ENCODE results near the gene TRAF6. TPM values are rescaled to one million over a fixed set of nuclear protein-coding genes. Genes with fewer than 3 reads are reported as not detected.
A peak's percentile ranks its signal among the peaks of the same experiment; 100 is the strongest.
"Not testable (repeated sequence)": the region's sequence is repeated elsewhere in the genome, so short reads cannot be mapped to it uniquely, and the experiment has no call there.

TRAF6 gene, protein sequence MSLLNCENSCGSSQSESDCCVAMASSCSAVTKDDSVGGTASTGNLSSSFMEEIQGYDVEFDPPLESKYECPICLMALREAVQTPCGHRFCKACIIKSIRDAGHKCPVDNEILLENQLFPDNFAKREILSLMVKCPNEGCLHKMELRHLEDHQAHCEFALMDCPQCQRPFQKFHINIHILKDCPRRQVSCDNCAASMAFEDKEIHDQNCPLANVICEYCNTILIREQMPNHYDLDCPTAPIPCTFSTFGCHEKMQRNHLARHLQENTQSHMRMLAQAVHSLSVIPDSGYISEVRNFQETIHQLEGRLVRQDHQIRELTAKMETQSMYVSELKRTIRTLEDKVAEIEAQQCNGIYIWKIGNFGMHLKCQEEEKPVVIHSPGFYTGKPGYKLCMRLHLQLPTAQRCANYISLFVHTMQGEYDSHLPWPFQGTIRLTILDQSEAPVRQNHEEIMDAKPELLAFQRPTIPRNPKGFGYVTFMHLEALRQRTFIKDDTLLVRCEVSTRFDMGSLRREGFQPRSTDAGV
- 10 to 100 TPM; 10.9 to 12.7 TPM for total RNA-seq
- polyA plus RNA-seq (ENCODE audit: insufficient read length in 2 of 2): 10 to 100 TPM in 1 of 2 donors, 1 to 10 TPM in 1; 9.4 to 14.3 TPM
- long read RNA-seq, donor 1, full-length matches to known transcripts: 5 of 5 reads
- long read RNA-seq, donor 1, partial matches to known transcripts: 0 of 5 reads
- long read RNA-seq, donor 1, other reads (novel, unspliced or antisense): 0 of 5 reads
- long read RNA-seq, donor 2, full-length matches to known transcripts: 2 of 2 reads
- long read RNA-seq, donor 2, partial matches to known transcripts: 0 of 2 reads
- long read RNA-seq, donor 2, other reads (novel, unspliced or antisense): 0 of 2 reads
- long read RNA-seq, donor 3, full-length matches to known transcripts: 4 of 4 reads
- long read RNA-seq, donor 3, partial matches to known transcripts: 0 of 4 reads
- long read RNA-seq, donor 3, other reads (novel, unspliced or antisense): 0 of 4 reads
- long read RNA-seq, donor 4: 0 reads

DNA sequence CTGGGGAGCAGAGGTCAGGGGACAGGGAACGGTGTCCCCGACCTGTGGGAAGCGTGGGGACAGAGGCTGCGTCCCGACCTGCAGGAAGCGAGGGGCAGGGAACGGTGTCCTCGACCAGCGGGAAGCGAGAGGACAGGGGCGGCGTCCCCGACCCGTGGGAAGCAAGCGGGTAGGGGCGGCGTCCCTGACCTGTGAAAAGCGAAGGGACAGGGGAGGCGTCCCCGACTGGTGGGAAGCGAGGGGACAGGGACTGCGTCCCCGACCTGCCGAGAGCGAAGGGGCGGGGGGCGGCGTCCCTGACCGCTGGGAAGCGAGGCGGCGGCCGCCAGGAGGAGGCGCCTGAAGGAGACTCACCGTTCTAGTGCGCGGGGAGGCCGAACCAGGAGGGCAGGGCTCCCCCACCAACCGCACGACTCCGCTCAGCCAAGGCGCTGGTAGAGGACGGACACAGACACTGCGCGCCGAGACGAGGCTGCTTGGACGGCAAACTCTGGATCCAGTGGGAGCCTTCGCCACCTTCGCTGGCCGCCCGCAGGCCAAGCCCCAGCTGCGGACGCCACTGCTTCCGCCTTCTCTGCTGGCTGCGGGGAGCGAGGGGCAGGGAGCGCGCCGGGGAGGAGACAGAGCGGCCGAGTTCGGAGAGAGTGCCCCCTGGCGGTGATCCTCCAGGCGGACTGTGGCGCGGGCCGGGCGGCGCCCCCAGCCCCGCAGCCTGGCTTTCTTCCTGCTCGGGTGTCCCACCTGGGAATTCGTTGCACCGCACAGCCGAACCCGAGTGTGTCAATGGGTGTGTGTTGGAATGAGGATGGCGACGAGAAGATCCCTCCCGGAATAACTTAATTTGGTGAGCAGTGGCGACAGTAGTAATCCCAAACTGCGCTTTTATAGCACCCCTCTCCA lies at the start of gene TRAF6:
TRAF6 (minus strand) TSS at position 579 of the 900 bp plus-strand sequence. CDS start 8,757 bp downstream, outside the sequence.
- H3K36me3 ChIP-seq (ENCODE audit: control insufficient read depth, insufficient read depth, low read length): no peaks in the 10 kb centered on the region
- DNase-seq (ENCODE audit: low read depth in 4 of 6, low spot score in 6 of 6): peak; percentile 77 to 96 (median 83)
- WGBS (ENCODE audit: insufficient coverage): 0% methylated on average over 77 of the region's 81 CpGs
- H3K27me3 ChIP-seq (ENCODE audit: control insufficient read depth, insufficient read depth, low read length): no peaks in the 10 kb centered on the region
- H3K4me1 ChIP-seq (ENCODE audit: control insufficient read depth, insufficient read depth, low read length): peaks cover 2% of the 10 kb centered on the region
- H3K9me3 ChIP-seq (ENCODE audit: control insufficient read depth, insufficient read depth, low read length): no peaks in the 10 kb centered on the region
- peak within 1 kb of the TSS; percentile 88 for H3K4me3 ChIP-seq (ENCODE audit: low read depth, low read length)
- H3K27ac ChIP-seq (ENCODE audit: low read depth, low read length): peak within 1 kb of the TSS; percentile 88

DNA sequence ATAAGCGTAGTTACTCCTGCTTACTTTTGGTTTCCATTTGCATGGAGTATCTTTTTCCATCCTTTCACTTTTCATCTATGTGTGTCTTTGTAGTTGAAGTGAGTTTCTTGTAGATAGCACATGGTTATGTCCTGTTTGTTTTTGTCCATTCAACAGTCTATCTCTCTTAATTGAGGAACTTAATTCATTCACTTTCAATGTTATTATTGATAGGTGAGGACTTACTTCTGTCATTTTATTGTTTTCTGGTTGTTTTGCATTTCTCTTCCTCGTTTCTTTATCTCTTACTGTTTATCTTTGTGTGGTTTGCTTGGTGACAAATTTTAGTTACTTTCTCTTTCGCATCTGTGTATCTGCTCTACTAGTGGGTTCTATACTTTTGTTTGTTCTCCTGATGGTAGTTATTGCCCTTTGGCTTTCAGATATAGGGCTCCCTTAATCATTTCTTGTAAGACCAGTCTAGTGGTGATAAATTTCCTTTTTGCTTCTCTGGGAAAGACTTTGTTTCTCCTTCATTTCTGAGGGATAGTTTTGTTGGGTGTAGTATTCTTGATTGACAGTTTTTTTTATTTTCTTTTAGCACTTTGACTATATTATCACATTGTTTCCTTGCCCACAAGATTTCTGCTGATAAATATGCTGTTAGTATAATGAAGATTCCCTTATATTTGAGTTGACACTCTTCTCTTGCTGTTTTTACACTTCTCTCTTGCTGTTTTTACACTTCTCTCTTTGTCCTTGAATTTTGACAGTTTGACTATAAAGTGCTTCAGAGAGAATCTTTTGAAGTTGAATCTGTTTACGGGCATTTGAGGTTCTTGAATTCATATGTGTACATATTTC lies 48.7 kb upstream of the TRAF6 start:
- Histone ChIP-seq H3K4me3 (ENCODE audit: low read depth, low read length) (no peak overlapping the region), H3K9me3 (ENCODE audit: control insufficient read depth, insufficient read depth, low read length) (peaks cover 5% of the 10 kb centered on the region), H3K36me3 (ENCODE audit: control insufficient read depth, insufficient read depth, low read length) (no peaks in the 10 kb centered on the region), H3K27ac (ENCODE audit: low read depth, low read length) (no peak overlapping the region), H3K27me3 (ENCODE audit: control insufficient read depth, insufficient read depth, low read length) (no peaks in the 10 kb centered on the region), H3K4me1 (ENCODE audit: control insufficient read depth, insufficient read depth, low read length) (no peaks in the 10 kb centered on the region)
- no CpG with 5 or more reads among the region's 4 CpGs for WGBS (ENCODE audit: insufficient coverage)
- DNase-seq (ENCODE audit: low read depth in 4 of 6, low spot score in 6 of 6): no peak

DNA sequence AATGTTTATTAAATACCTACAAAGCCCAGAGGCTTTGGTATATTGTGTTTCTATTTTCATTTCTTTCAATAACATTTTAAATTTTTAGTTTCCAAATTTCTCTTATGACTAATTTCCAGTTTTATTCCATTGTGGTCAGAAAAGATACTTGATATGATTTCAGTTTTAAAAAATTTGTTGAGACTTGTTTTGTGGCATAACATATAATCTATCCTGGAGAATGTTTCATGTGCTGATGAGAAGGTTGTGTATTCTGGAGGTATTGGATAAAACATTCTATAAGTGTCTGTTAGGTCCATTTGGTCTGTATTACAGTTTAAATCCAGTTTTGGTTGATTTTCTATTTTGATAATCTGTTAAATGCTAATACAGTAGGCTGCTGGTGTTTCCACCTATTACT lies 47.9 kb upstream of the TRAF6 start:
- H3K36me3 ChIP-seq (ENCODE audit: control insufficient read depth, insufficient read depth, low read length): no peaks in the 10 kb centered on the region
- H3K4me1 ChIP-seq (ENCODE audit: control insufficient read depth, insufficient read depth, low read length): no peaks in the 10 kb centered on the region

DNA sequence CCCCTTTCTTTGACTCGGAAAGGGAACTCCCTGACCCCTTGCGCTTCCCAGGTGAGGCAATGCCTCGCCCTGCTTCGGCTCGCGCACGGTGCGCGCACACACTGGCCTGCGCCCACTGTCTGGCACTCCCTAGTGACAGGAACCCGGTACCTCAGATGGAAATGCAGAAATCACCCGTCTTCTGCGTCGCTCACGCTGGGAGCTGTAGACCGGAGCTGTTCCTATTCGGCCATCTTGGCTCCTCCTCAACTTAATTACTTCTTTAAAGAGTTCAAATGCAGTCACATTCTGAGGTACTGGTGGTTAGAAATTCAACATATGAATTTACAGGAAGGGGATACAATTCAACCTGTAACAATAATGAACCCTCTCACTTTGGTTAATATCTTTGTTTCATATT lies 47.3 kb upstream of the TRAF6 start:
- H3K4me3 ChIP-seq (ENCODE audit: low read depth, low read length); H3K27ac ChIP-seq (ENCODE audit: low read depth, low read length); H3K36me3 ChIP-seq (ENCODE audit: control insufficient read depth, insufficient read depth, low read length); H3K4me1 ChIP-seq (ENCODE audit: control insufficient read depth, insufficient read depth, low read length); H3K9me3 ChIP-seq (ENCODE audit: control insufficient read depth, insufficient read depth, low read length); H3K27me3 ChIP-seq (ENCODE audit: control insufficient read depth, insufficient read depth, low read length); DNase-seq (ENCODE audit: low read depth in 4 of 6, low spot score in 6 of 6): not testable (repeated sequence)
- 97% methylated on average over 9 of the region's 17 CpGs for WGBS (ENCODE audit: insufficient coverage)

More for the DNA sequence above, 47.9 kb upstream of the TRAF6 start:
- H3K9me3 ChIP-seq (ENCODE audit: control insufficient read depth, insufficient read depth, low read length): peaks cover 5% of the 10 kb centered on the region
- H3K27me3 ChIP-seq (ENCODE audit: control insufficient read depth, insufficient read depth, low read length): no peaks in the 10 kb centered on the region
- no peak for DNase-seq (ENCODE audit: low read depth in 4 of 6, low spot score in 6 of 6)
- no peak overlapping the region for H3K4me3 ChIP-seq (ENCODE audit: low read depth, low read length)
- H3K27ac ChIP-seq (ENCODE audit: low read depth, low read length): no peak overlapping the region

DNA sequence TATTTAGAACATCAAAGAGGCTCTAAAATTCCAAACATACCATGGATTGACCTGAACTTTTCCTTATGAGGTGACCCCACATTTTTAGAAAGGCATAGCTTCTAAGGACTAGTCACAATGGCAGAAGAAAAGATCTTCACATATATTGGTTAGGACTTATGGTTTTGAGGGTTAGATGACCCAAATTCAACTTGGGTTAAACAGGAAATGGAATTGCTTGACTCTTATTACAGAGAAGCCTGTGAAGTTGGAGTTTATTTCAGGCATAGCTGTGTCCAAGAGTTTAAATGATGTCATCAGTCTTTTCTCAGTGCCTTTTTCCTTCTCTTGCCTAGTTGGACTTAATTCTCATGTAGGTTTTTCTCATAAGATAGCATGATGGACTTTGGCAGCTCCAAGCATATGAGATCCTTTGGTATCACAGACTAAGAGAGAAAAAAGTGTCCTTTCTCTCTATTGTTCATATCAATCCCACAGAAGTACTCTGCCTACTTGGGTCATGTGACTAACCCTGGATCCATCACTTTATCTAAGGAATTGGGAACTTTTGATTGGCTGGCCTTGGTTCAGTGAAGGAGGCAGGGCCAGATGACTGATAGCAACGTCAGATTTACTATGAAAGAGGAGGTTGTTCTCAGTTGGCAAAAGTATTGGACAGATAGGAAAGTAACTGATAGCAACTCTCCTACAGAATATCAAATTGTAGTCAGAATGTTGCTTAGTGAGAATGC lies 40.5 kb upstream of the TRAF6 start:
- no peak overlapping the region for H3K27ac ChIP-seq (ENCODE audit: low read depth, low read length)
- H3K27me3 ChIP-seq (ENCODE audit: control insufficient read depth, insufficient read depth, low read length): no peaks in the 10 kb centered on the region
- no peaks in the 10 kb centered on the region for H3K4me1 ChIP-seq (ENCODE audit: control insufficient read depth, insufficient read depth, low read length)
- H3K4me3 ChIP-seq (ENCODE audit: low read depth, low read length): no peak overlapping the region
- no peak for DNase-seq (ENCODE audit: low read depth in 4 of 6, low spot score in 6 of 6)
- no peaks in the 10 kb centered on the region for H3K9me3 ChIP-seq (ENCODE audit: control insufficient read depth, insufficient read depth, low read length)
- H3K36me3 ChIP-seq (ENCODE audit: control insufficient read depth, insufficient read depth, low read length): no peaks in the 10 kb centered on the region
- WGBS (ENCODE audit: insufficient coverage): no CpG with 5 or more reads among the region's 1 CpG

DNA sequence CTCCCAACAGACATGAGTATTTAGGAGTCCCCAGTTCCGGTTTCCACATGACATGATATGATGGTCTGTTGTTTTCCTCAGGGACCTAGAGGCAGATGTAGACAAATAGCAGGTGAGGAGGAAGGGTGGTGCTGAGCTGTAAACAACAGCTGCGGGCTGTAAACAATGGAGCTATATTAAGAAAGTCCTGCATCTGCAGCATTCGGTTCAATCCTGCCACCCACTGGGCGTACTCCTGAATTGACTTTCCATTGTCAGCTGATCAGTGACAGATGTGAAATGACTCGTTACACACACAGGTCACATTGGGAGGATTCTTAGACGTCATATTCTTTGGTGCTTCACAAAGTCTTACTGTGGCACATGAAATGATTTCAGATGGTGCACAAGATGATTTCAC lies 30.9 kb upstream of the TRAF6 start:
- Histone ChIP-seq H3K4me3 (ENCODE audit: low read depth, low read length) (no peak overlapping the region), H3K27me3 (ENCODE audit: control insufficient read depth, insufficient read depth, low read length) (no peaks in the 10 kb centered on the region), H3K9me3 (ENCODE audit: control insufficient read depth, insufficient read depth, low read length) (no peaks in the 10 kb centered on the region), H3K36me3 (ENCODE audit: control insufficient read depth, insufficient read depth, low read length) (no peaks in the 10 kb centered on the region), H3K4me1 (ENCODE audit: control insufficient read depth, insufficient read depth, low read length) (no peaks in the 10 kb centered on the region), H3K27ac (ENCODE audit: low read depth, low read length) (no peak overlapping the region)
- WGBS (ENCODE audit: insufficient coverage): 30% methylated on average over 5 of the region's 6 CpGs
- DNase-seq (ENCODE audit: low read depth in 4 of 6, low spot score in 6 of 6): peak in 2 of 6 donors; percentile 7 to 23

DNA sequence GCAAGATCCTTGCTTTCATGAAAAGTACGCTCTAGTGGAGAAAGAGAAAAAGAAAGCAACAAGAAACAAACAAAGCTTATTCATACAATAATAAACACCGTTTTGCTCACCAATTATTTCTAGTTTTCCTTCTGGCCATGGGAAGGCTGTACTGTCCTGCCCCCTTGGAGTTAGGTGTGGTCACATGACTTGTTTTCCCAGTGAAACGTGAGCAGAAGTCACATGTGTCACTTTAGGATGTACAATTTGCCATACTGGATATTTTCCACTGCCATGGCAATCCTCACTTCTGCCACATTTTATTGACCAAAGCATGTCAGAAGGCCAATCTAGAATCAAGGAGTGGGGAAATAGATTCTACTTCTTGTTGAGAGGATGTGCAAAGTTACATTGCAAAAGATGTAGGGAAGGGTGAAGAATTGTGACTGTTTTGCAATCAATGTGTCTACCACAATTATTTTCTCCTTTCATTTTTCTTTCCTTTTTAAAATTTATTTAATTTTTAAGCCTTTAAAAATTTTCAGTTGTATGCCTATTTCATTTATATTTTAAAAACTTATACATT lies 24.3 kb upstream of the TRAF6 start:
- no peaks in the 10 kb centered on the region for H3K36me3 ChIP-seq (ENCODE audit: control insufficient read depth, insufficient read depth, low read length)
- no peak overlapping the region for H3K27ac ChIP-seq (ENCODE audit: low read depth, low read length)
- no peak for DNase-seq (ENCODE audit: low read depth in 4 of 6, low spot score in 6 of 6)
- H3K4me3 ChIP-seq (ENCODE audit: low read depth, low read length): no peak overlapping the region
- H3K9me3 ChIP-seq (ENCODE audit: control insufficient read depth, insufficient read depth, low read length): no peaks in the 10 kb centered on the region
- no CpG with 5 or more reads among the region's 3 CpGs for WGBS (ENCODE audit: insufficient coverage)
- H3K27me3 ChIP-seq (ENCODE audit: control insufficient read depth, insufficient read depth, low read length): no peaks in the 10 kb centered on the region
- no peaks in the 10 kb centered on the region for H3K4me1 ChIP-seq (ENCODE audit: control insufficient read depth, insufficient read depth, low read length)

DNA sequence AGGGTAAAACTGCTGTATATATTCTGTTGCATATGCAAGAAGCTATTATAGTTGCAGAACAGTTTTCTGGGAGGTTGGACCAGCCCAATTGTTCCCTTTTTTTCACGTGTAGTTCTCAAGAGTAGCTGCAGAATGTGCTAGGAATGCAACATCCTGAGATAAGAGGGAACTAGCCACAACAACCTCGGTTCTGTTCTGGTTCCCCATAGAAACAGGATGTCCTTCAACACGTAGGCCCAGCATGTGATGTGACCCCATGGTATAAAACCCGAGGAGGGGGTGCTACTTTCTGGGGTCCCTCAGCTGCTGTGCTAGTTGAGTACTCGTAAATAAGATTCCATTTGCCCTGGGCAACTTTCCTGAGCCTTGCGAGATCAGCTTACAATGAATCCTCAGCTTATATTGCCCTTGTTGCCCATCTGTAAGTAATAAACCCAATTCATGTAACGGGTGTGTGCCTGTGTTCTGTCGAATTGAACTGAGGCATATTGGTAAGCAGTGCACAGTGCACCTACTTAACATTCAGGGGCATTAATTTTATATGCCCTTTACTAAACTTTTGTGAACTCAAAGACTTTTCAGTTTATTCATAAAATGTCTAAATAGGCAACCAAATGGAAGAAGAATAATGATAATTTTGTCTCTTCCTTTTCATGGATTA lies 23.0 kb upstream of the TRAF6 start:
- Histone ChIP-seq H3K4me3 (ENCODE audit: low read depth, low read length) (no peak overlapping the region), H3K27ac (ENCODE audit: low read depth, low read length) (no peak overlapping the region), H3K36me3 (ENCODE audit: control insufficient read depth, insufficient read depth, low read length) (no peaks in the 10 kb centered on the region), H3K9me3 (ENCODE audit: control insufficient read depth, insufficient read depth, low read length) (no peaks in the 10 kb centered on the region), H3K27me3 (ENCODE audit: control insufficient read depth, insufficient read depth, low read length) (no peaks in the 10 kb centered on the region), H3K4me1 (ENCODE audit: control insufficient read depth, insufficient read depth, low read length) (no peaks in the 10 kb centered on the region)
- 49% methylated on average over 3 of the region's 8 CpGs for WGBS (ENCODE audit: insufficient coverage)
- DNase-seq (ENCODE audit: low read depth in 4 of 6, low spot score in 6 of 6): peak in 1 of 6 donors; percentile 4
